Measurements from ENCODE around the gene MAP2K5.

Gene MAP2K5

GRCh38 chr15:67724691-67725375 is 182.3 kb downstream of the MAP2K5 start:
- no peak for DNase-seq (ENCODE audit: low spot score)

- no peak for DNase-seq (ENCODE audit: low spot score)
Observed at GRCh38 chr15:67730135-67730534, 187.6 kb downstream of the MAP2K5 start.

DNA sequence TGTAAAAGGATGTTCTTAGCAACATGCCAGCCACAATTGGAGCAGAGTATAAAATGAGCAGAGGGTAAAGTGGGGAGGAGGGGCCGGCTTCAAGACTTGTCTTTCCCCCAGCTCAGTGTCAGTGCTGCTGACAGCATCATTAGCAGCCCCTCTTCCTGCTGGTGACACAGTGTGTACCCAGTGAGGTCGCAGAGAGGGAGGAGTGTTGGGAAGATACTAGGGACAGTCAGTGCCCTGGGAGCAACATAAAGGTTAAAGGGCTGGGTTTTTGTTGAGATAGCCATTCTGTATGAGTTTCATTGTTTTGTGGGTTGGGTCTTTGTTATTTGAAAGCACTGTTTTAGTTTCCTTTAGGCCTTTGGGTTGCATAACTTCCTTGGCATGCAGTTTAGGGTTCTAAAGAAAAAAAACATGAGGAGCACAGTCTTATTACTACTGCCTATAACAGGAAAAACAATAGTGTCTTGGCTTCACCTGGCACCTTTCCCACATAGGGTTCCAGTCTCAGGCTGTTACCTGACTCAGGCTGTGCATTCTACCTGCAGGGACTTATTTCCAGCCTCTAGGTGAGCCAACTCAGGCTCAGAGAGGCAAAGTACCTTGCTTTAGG is 188.7 kb downstream of the MAP2K5 start:
- no peak for DNase-seq (ENCODE audit: low spot score)

DNA sequence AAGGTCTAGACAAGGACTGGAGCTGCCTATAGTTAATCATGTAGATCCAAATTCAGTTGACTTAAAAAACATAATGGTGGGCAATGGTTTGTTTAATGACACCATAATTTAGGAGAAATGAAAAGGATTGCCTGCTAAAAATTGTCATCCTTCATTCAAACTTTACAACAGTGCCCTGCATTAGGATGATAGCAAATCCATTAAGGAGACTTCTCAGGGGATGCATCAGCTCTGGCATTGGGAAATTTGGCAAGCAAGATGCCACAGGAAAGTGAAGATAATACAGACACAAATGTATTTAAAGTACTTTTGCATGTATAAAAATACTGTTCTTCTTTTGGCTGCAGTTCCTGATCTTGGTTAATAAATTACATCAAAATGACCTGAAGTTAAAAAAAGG is 189.7 kb downstream of the MAP2K5 start:
- no peak for DNase-seq (ENCODE audit: low spot score)

GRCh38 chr15:67732671-67733374 is 190.3 kb downstream of the MAP2K5 start:
- no peak for DNase-seq (ENCODE audit: low spot score)

DNA sequence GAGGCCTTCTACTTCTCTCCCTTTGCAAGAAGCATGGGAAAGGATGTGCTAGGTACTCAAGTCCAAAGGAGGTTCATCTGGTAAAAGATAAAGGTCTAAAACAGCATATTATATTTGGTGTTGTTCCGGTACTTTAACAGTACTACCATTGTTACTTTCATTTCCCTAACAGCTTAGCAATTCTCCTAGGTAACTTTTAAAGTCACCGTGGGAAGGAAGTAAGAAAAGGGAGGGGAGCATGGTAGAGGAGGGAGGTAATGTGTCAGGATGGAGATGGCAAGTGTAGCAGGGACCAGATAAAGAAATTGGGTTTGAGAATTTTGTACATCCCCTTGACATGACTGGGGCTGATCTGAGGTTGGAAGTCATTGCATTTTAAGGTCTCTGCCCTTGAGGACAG is 193.4 kb downstream of the MAP2K5 start:
- no peak for DNase-seq (ENCODE audit: low spot score)

DNA sequence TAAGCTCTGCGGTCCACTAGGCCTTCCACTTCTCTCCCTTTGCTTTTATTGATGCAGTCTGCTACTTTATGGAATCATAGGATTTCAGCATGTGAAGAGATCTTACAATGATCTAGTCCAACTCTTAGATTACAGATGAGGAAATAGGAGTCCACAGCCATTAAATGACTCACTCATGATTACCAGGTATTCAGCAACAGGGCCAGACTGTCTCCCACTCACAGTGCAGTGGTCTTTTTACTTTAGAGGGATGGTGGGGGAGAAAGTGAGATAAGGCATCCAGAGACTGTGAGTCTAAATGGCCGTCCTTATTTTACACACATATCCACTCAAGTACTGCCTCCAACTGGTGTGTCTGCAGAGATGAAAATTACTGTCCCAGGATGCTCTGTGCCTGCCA is 194.3 kb downstream of the MAP2K5 start:
- no peak for DNase-seq (ENCODE audit: low spot score)

GRCh38 chr15:67738056-67738455 is 195.6 kb downstream of the MAP2K5 start:
- no peak for DNase-seq (ENCODE audit: low spot score)

DNA sequence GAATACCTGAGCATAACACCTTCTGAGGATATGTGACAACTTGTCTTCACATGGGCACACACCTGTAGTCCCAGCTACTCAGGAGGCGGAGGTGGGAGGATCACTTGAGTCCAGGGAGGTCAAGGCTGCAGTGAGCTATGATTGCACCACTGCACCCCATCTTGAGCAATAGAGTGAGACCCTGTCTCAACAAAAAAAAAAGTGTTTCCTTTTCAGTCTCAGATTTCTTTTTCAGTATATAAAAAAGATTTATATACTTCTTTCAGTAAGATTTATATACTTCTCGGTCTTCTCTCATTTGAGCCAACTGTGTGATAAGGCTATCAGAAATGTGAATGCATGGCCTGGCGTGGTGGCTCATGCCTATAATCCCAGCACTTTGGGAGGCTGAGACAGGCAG is 197.9 kb downstream of the MAP2K5 start:
- DNase-seq (ENCODE audit: low spot score): no peak

DNA sequence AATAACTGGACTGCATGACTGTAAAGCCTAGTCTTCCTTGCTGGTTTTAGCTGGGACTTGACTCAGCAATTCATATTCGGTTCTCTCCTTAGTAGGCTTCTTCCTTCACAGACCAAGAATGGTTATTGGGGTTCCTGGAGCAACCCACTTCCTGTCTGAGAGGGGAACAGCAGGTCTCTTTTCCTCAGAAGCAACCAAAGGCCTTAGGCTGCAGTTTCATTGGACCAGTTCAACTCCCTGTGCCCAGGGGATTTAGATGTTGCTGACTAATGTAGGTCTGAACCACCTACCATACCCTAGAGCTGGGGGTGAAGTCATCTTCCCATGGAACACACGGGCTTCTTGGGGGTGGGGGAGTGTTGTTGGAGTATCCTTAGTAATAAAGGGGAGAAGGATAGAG is 198.8 kb downstream of the MAP2K5 start:
- no peak for DNase-seq (ENCODE audit: low spot score)

DNA sequence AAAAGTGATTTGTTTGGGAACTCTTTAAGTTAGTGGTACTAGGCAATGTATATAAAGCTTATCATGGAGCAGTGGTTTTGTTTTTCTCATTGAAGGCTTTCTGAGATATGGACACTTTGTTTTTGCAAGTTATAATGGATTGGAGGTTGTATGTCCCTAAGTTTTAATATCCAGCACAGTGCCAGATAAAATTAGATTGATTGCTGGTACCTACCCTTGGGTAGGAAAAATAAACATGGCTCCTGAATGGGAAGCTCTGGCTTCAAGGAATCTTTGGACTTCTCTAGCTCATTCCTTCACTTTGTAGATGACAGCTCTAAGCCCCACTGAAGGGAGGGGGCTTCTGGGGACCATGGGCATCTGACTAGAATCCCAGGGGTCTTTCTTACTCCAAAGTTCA is 201.1 kb downstream of the MAP2K5 start:
- no peak for DNase-seq (ENCODE audit: low spot score)

DNA sequence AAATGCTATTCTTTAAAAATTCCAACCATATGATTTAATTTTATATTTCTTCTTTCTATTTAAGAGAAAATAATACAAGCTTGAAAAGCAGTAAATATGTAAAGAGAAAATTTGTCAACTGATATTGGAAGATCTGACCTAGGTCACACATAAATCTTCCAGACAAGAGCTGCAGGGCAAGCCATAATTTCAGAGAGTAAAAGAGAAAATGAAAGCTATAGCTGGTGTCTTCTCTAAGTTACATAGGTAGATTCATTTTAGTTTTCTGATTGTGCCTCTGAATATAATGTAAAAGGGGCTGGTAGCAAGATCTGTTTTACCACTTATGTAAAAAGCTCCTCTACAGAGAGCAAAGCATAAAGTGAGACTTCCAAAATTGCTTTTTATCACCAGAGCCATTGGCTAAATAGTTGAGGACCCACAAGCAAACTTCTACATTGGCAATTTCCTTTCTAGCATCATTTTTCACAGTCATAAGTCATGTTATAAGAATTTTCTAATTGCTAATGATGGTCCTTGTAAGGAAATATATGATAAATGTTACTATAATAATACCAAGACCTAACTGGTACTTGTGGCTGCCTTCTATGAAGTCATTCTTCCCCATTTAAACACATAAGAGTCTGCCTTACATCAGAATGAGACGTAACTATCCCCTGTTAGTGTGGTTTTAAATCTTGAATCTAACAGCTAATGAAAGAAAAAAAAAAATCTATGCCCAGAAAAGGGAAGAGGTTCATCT is 202.0 kb downstream of the MAP2K5 start:
- no peak for DNase-seq (ENCODE audit: low spot score)

GRCh38 chr15:67745073-67746006 is 202.8 kb downstream of the MAP2K5 start:
- no peak for DNase-seq (ENCODE audit: low spot score)

- DNase-seq (ENCODE audit: low spot score): no peak
Observed at GRCh38 chr15:67746022-67746421, 203.5 kb downstream of the MAP2K5 start.

- DNase-seq (ENCODE audit: low spot score): no peak
Observed at GRCh38 chr15:67746450-67746849, 203.9 kb downstream of the MAP2K5 start.

GRCh38 chr15:67747921-67748320 is 205.4 kb downstream of the MAP2K5 start:
- DNase-seq (ENCODE audit: low spot score): no peak

- DNase-seq (ENCODE audit: low spot score): no peak
Observed at GRCh38 chr15:67750371-67750770, 207.9 kb downstream of the MAP2K5 start.

DNA sequence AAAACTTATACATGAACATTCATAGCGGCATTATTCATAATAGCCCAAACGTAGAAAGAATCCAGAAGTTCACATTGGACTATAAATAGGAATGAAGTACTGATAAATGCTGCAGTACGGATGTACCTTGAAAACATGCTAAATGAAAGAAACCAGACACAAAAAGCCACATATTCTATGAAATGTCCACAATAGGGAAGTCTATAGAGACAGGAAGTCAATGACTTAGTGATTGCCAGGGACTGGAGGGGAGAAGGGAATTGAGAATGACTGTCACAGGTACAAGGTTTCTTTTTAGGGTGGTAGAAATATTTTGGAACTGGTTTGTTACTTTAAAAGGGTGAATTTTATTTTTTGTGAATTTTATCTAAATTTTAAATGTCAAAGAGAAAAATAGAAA is 211.4 kb downstream of the MAP2K5 start:
- DNase-seq (ENCODE audit: low spot score): no peak

DNA sequence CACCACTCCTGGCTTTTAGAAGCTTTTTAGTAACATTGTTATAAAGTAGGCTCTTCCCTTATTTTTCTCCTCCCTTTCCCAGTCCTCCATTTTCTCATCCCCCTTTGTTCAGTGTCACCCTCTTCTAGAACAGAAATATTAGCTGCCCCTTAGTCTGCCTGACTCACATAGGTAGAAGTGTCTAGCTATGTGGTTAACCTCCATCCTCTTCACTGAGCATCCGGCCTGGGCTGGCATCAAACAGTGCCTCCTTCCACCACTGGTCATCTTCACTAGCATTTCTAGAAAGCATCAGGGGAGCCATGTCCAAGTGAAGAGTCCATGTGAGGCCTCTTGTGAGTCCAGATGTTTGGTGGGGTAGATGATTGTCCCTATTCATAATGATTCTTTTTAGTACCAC is 212.8 kb downstream of the MAP2K5 start:
- no peak for DNase-seq (ENCODE audit: low spot score)

DNA sequence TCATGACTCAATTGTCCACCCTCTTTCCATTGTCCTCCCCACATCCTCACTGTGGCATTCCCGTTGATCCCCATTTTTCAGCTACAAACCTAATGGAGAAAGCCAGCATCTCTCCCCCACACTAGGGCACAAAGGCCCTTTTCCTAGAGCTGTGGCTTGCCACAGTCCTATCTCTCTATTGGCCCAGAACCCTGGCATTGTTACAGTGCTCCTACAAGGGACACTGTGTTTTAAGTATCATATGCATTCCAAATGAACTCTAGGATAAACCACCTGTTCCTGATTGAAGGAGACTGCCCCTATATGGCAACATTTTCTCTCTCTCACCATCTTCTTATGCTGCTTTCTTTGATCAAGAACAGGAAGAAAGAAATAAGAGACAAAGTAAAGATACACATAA is 213.4 kb downstream of the MAP2K5 start:
- DNase-seq (ENCODE audit: low spot score): no peak

DNA sequence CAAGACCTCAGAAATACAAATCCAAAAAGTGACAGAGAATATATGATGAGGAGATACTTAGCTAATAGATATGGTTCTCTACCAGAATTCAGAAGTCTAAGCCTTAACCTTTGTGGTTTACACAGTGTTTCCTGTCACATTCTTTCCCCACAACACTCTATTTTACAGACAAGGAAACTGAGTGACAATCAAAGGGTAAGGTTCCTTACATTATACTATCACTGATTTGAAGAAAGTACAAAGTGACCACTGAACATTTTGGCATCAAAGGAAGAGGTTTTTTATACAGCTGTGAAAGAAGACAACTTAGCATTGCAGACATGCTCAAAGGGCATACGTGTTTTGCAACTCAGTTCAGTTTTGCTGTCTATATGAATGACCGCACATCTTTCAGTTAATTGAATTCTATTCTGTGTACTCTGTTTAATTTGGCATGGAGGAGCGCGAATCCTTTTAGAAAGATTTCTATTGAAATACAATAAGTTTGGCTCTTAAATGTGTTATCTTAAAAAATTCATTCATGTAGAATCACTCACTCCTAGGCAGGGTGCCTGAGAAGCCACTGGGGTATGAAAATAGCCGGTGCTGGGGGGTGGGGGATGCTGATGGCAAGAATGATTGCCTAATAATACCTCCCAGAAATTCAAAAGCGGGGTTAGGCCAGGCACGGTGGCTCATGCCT is 216.3 kb downstream of the MAP2K5 start:
- no peak for DNase-seq (ENCODE audit: low spot score)
